H1 (cell line): ENCODE measurements around the gene GFM1. TPM values are rescaled to one million over a fixed set of nuclear protein-coding genes. Genes with fewer than 3 reads are reported as not detected.

Source experiments
- CTCF ChIA-PET: fragments of 300-600 bp; sonication (Branson Sonifier 250); formaldehyde crosslinking; loops from one replicate; lab custom pipeline; 2021; ENCODE audit not compliant: partially characterized antibody; lab: Charles Lee
- POLR2A ChIA-PET: fragments of 300-600 bp; sonication (Branson Sonifier 250); formaldehyde crosslinking; loops from one replicate; lab custom pipeline; 2021; ENCODE audit warnings: inconsistent platforms; ENCODE audit not compliant: partially characterized antibody; lab: Charles Lee
- DNase-seq, 2 experiments: peaks; one replicate each; pipeline versions ENCODE4 v3.0.0 to v3.0.0-alpha.2; 2010 to 2022; ENCODE audit warnings: low spot score in 2 of 2, low read depth in 1 of 2, mixed read lengths in 1 of 2
- FAIRE-seq: peaks from 2 replicates; lab custom pipeline; 2011; peaks lifted over from hg19 to GRCh38; lab: Jason Lieb, UNC
- H2AFZ ChIP-seq: 2 replicates; pipeline ENCODE4 v1.8.1; 2012; ENCODE audit warnings: low read length, inconsistent platforms
- H2AK5ac ChIP-seq: 2 replicates; pipeline ENCODE4 v1.6.1; 2013; ENCODE audit warnings: low read depth, low read length
- H2BK120ac ChIP-seq: replicated peaks from 2 replicates; pipeline ENCODE3; 2013; ENCODE audit warnings: low read depth, low read length, inconsistent platforms
- H2BK12ac ChIP-seq: 2 replicates; pipeline ENCODE4 v1.6.1; 2013; ENCODE audit warnings: low read depth, low read length
- H2BK15ac ChIP-seq: 2 replicates; pipeline ENCODE4 v1.6.1; 2013; ENCODE audit warnings: low read length
- H2BK20ac ChIP-seq: 2 replicates; pipeline ENCODE4 v1.6.1; 2013; ENCODE audit warnings: low read length
- H2BK5ac ChIP-seq: 2 replicates; pipeline ENCODE4 v1.6.1; 2013; ENCODE audit warnings: low read depth, low read length
- H3K14ac ChIP-seq: 2 replicates; pipeline ENCODE4 v1.6.1; 2013; ENCODE audit warnings: inconsistent platforms; ENCODE audit not compliant: insufficient read length
- H3K18ac ChIP-seq: 2 replicates; pipeline ENCODE4 v1.6.1; 2013; ENCODE audit warnings: low read length; ENCODE audit errors: extremely low read depth
- H3K23ac ChIP-seq: 2 replicates; pipeline ENCODE4 v1.6.1; 2013; ENCODE audit warnings: inconsistent platforms; ENCODE audit not compliant: insufficient read length
- H3K23me2 ChIP-seq: 2 replicates; pipeline ENCODE4 v1.6.1; 2013; ENCODE audit warnings: low read depth, low read length
- H3K27ac ChIP-seq: 2 replicates; pipeline ENCODE4 v1.6.1; 2011; ENCODE audit warnings: low read depth, low read length, inconsistent platforms
- H3K27me3 ChIP-seq, 4 experiments: replicated peaks in 1 of 4; 1 replicate in 1 of 4; 2 replicates in 3 of 4; pipeline versions ENCODE4 v1.6.1 to v1.8.1; 2011 to 2013; ENCODE audit warnings: low read length in 3 of 4, mild to moderate bottlenecking in 3 of 4, inconsistent platforms in 2 of 4, mixed read lengths in 2 of 4, moderate library complexity in 1 of 4; ENCODE audit not compliant: control insufficient read depth in 3 of 4, insufficient read depth in 3 of 4; ENCODE audit errors: extremely low read depth in 1 of 4
- H3K36me3 ChIP-seq, 4 experiments: 2 replicates each; pipeline versions ENCODE4 v1.6.1 to v1.8.1; 2011 to 2013; ENCODE audit warnings: mild to moderate bottlenecking in 4 of 4, low read length in 3 of 4, moderate library complexity in 2 of 4, control low read depth in 1 of 4, inconsistent platforms in 1 of 4; ENCODE audit not compliant: insufficient read depth in 4 of 4, control insufficient read depth in 2 of 4
- H3K4ac ChIP-seq: replicated peaks from 2 replicates; pipeline ENCODE3; 2013; ENCODE audit warnings: low read length, low read depth, mixed read lengths, inconsistent platforms; ENCODE audit not compliant: insufficient read length
- H3K4me1 ChIP-seq, 4 experiments: replicated peaks in 1 of 4; 1 replicate in 1 of 4; 2 replicates in 3 of 4; pipeline versions ENCODE4 v1.6.1 to v1.8.1; 2011 to 2013; ENCODE audit warnings: low read length in 3 of 4, inconsistent platforms in 2 of 4, mixed read lengths in 1 of 4; ENCODE audit not compliant: insufficient read depth in 4 of 4, control insufficient read depth in 3 of 4
- H3K4me2 ChIP-seq, 2 experiments: 2 replicates each; pipeline versions ENCODE4 v1.6.1 to v1.8.1; 2011 to 2013; ENCODE audit warnings: low read depth in 2 of 2, low read length in 2 of 2, control low read depth in 1 of 2, inconsistent platforms in 1 of 2, mild to moderate bottlenecking in 1 of 2; ENCODE audit not compliant: insufficient read depth in 1 of 2
- H3K4me3 ChIP-seq, 4 experiments: fragments of 200-600, 300-600 bp in 1 of 4; sonication (generic), shearing (Covaris generic), sonication (Bioruptor Twin) in 1 of 4; 2 replicates each; pipeline versions ENCODE4 v1.5.1 to v1.8.1; 2011 to 2016; ENCODE audit warnings: low read length in 4 of 4, low read depth in 3 of 4, control low read depth in 2 of 4, inconsistent platforms in 2 of 4, mild to moderate bottlenecking in 2 of 4, mixed read lengths in 1 of 4, moderate library complexity in 1 of 4; ENCODE audit not compliant: insufficient read depth in 2 of 4; ENCODE audit errors: extremely low read depth in 1 of 4
- H3K56ac ChIP-seq: replicated peaks from 2 replicates; pipeline ENCODE3; 2013; ENCODE audit warnings: low read depth, mild to moderate bottlenecking, mixed read lengths, low read length, inconsistent platforms; ENCODE audit not compliant: insufficient read length
- H3K79me1 ChIP-seq: 2 replicates; pipeline ENCODE4 v1.6.1; 2013; ENCODE audit warnings: low read depth, low read length, control low read depth
- H3K79me2 ChIP-seq, 2 experiments: 2 replicates each; pipeline versions ENCODE4 v1.6.1 to v1.8.1; 2012 to 2013; ENCODE audit warnings: low read length in 2 of 2, mild to moderate bottlenecking in 2 of 2, inconsistent platforms in 1 of 2; ENCODE audit not compliant: insufficient read depth in 2 of 2, control insufficient read depth in 1 of 2
- H3K9ac ChIP-seq, 4 experiments: replicated peaks in 1 of 4; 1 replicate in 1 of 4; 2 replicates in 3 of 4; pipeline versions ENCODE4 v1.6.1 to v1.8.1; 2011 to 2013; ENCODE audit warnings: low read depth in 3 of 4, low read length in 3 of 4, control low read depth in 2 of 4, mild to moderate bottlenecking in 2 of 4, moderate library complexity in 2 of 4, inconsistent platforms in 1 of 4; ENCODE audit errors: extremely low read depth in 1 of 4
- H3K9me3 ChIP-seq, 2 experiments: 2 replicates each; pipeline versions ENCODE4 v1.6.1 to v1.8.1; 2012 to 2013; ENCODE audit warnings: mild to moderate bottlenecking in 2 of 2, moderate library complexity in 2 of 2, control low read depth in 1 of 2, inconsistent platforms in 1 of 2, low read depth in 1 of 2, low read length in 1 of 2, mixed read lengths in 1 of 2; ENCODE audit not compliant: insufficient read depth in 2 of 2
- H4K20me1 ChIP-seq, 2 experiments: replicated peaks in 1 of 2; 2 replicates each; pipeline versions ENCODE3 to v1.8.1; 2011 to 2013; ENCODE audit warnings: inconsistent platforms in 2 of 2, low read length in 2 of 2, mild to moderate bottlenecking in 1 of 2; ENCODE audit not compliant: insufficient read depth in 2 of 2, control insufficient read depth in 1 of 2
- H4K5ac ChIP-seq: 2 replicates; pipeline ENCODE4 v1.6.1; 2013; ENCODE audit warnings: low read length, low read depth, mixed read lengths, inconsistent platforms; ENCODE audit not compliant: insufficient read length
- H4K8ac ChIP-seq: 2 replicates; pipeline ENCODE4 v1.8.0; 2013; ENCODE audit warnings: mild to moderate bottlenecking, moderate library complexity, low read length, inconsistent platforms; ENCODE audit not compliant: insufficient read depth; ENCODE audit errors: extremely low read depth
- H4K91ac ChIP-seq: replicated peaks from 2 replicates; pipeline ENCODE3; 2013; ENCODE audit warnings: low read length, mixed read lengths, inconsistent platforms; ENCODE audit not compliant: insufficient read length
- BRCA1 ChIP-seq: IDR thresholded peaks from 2 replicates; pipeline ENCODE4 v1.6.1; 2012; ENCODE audit warnings: low read depth, low read length, improper control_type of control experiment
- CHD1 ChIP-seq: IDR thresholded peaks from 2 replicates; pipeline ENCODE4 v1.6.1; 2012; ENCODE audit warnings: low read depth, low read length, improper control_type of control experiment
- CHD2 ChIP-seq: IDR thresholded peaks from 2 replicates; pipeline ENCODE4 v1.6.1; 2012; ENCODE audit warnings: low read length, improper control_type of control experiment
- EZH2 ChIP-seq: fragments of 200-600 bp; sonication (generic); IDR thresholded peaks from 2 replicates; pipeline ENCODE4 v1.7.1; 2012; ENCODE audit warnings: low read depth, mild to moderate bottlenecking, moderate library complexity, low read length, inconsistent platforms; ENCODE audit not compliant: severe bottlenecking
- GTF2F1 ChIP-seq: IDR thresholded peaks from 2 replicates; pipeline ENCODE4 v1.6.1; 2012; ENCODE audit warnings: low read depth, low read length, improper control_type of control experiment, borderline replicate concordance
- JUN ChIP-seq: IDR thresholded peaks from 2 replicates; pipeline ENCODE4 v1.6.1; 2011; ENCODE audit warnings: low read depth, mild to moderate bottlenecking, improper control_type of control experiment, low read length
- JUND ChIP-seq: IDR thresholded peaks from 2 replicates; pipeline ENCODE4 v1.6.1; 2011; ENCODE audit warnings: mild to moderate bottlenecking, improper control_type of control experiment, low read length
- RNF2 ChIP-seq: fragments of 200-900, 300-1000 bp; sonication (generic); IDR thresholded peaks from 2 replicates; pipeline ENCODE4 v1.7.1; 2016; ENCODE audit warnings: borderline replicate concordance, low read depth, mild to moderate bottlenecking, antibody characterized with exemption, low read length; ENCODE audit not compliant: poor library complexity, severe bottlenecking; ENCODE audit errors: missing control alignments
- SIRT6 ChIP-seq: IDR thresholded peaks from one replicate; pipeline ENCODE4 v1.7.1; 2012; ENCODE audit warnings: low read length, inconsistent platforms
- SIX5 ChIP-seq: IDR thresholded peaks from 2 replicates; pipeline ENCODE4 v1.6.1; 2011; ENCODE audit warnings: mild to moderate bottlenecking, low read depth, low read length
- SUZ12 ChIP-seq: fragments of 200-600 bp; sonication (generic); IDR thresholded peaks from 2 replicates; pipeline ENCODE4 v1.6.1; 2012; ENCODE audit warnings: mild to moderate bottlenecking, inconsistent platforms, low read length, moderate library complexity, mixed read lengths
- TAF1 ChIP-seq: IDR thresholded peaks from 2 replicates; pipeline ENCODE4 v1.6.1; 2011; ENCODE audit warnings: mild to moderate bottlenecking, low read depth, low read length
- TEAD4 ChIP-seq: IDR thresholded peaks from 2 replicates; pipeline ENCODE4 v1.6.1; 2012; ENCODE audit warnings: low read depth, low read length, inconsistent platforms, mixed read lengths
- WGBS, 2 experiments: shearing (Covaris generic) in 1 of 2; methylation state at CpG; one replicate each; pipeline versions ENCODE4 v1.1.6 to v1.1.7; 2013 to 2015; ENCODE audit warnings: low lambda C conversion rate in 2 of 2, mixed read lengths in 2 of 2, inconsistent platforms in 1 of 2, low coverage in 1 of 2, missing lambda C conversion rate in 1 of 2; ENCODE audit not compliant: insufficient replicate concordance in 2 of 2, insufficient coverage in 1 of 2, insufficient read length in 1 of 2; ENCODE audit errors: extremely low coverage in 1 of 2, missing lambda C conversion rate in 1 of 2; 5-methylcytosine and 5-hydroxymethylcytosine counted together
- polyA plus RNA-seq, 7 experiments: library from polyadenylated mRNA; depleted of rRNA in 3 of 7; stranded (reverse) in 5 of 7; unstranded in 2 of 7; fragments of >200 nt in 5 of 7; fragments of 200-250 nt in 2 of 7; gene quantifications; 1 replicate in 5 of 7; 2 replicates in 1 of 7; 4 replicates in 1 of 7; pipeline versions ENCODE4 v1.2.1 to v1.2.3, GENCODE V29; 2011 to 2013; ENCODE audit warnings: missing spikeins in 2 of 7, mixed read lengths in 2 of 7
- total RNA-seq: library from RNA; stranded (reverse); fragmentation: NEBNext Ultra II Directional; extraction: Animal tissue kit (Norgen Biotek cat#: 25700); gene quantifications from 2 replicates; pipeline ENCODE4 v1.2.1, GENCODE V29; 2021
- TF ChIP-seq, protein P1 (sequence below): IDR thresholded peaks from 2 replicates; pipeline ENCODE4 v1.6.1; 2011; ENCODE audit warnings: low read length, improper control_type of control experiment

GFM1 gene
- total and polyA plus RNA-seq, 2 of the 8 experiments (the other 6 are each of a cell fraction or from before 2014, with no cell fraction given) = 10.9 to 45.3 TPM

DNA sequence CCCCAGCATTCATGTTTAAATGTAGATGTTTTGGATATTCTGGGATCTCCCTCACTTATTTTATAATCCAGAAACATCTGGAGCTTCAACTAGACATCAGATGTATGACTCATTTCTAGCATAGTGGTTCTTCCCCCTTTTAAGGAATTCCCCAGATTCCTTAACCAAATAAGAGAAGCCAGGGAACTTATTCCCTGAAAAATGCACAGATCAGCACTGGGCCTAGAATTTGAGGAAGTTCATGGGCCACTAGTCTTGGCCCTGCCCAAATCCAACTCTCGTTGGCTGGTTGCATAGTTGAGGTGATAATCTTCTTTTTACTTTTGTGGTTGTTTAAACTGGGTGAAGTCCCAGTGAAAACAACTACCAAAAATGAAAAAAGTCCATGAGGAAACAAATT is 67.6 kb downstream of the GFM1 start:
- DNase-seq = no peak
- Histone ChIP-seq H3K4me2 (no peak overlapping the region), H3K4me1 (no peaks in the 10 kb centered on the region; a peak in 1 of 7 replicates)
- TF ChIP-seq GTF2F1 (no peak), SIRT6 (no peak), CHD1 (no peak), BRCA1 (no peak), RNF2 (no peak), TEAD4 (no peak), SIX5 (no peak), CHD2 (no peak), EZH2 (no peak), SUZ12 (no peak), JUND (no peak), JUN (no peak), TAF1 (no peak)
- TF ChIP-seq, protein P1, sequence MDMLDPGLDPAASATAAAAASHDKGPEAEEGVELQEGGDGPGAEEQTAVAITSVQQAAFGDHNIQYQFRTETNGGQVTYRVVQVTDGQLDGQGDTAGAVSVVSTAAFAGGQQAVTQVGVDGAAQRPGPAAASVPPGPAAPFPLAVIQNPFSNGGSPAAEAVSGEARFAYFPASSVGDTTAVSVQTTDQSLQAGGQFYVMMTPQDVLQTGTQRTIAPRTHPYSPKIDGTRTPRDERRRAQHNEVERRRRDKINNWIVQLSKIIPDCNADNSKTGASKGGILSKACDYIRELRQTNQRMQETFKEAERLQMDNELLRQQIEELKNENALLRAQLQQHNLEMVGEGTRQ = no peak

More for the DNA sequence above, 67.6 kb downstream of the GFM1 start:
- Histone ChIP-seq H3K9me3 (no peaks in the 10 kb centered on the region), H2BK120ac (no peak overlapping the region), H2BK15ac (no peak overlapping the region), H4K91ac (no peak overlapping the region), H3K4ac (no peak overlapping the region), H4K5ac (no peak overlapping the region), H3K18ac (no peak overlapping the region), H3K4me3 (no peak overlapping the region), H4K8ac (no peak overlapping the region), H2BK5ac (no peak overlapping the region), H3K27me3 (no peaks in the 10 kb centered on the region), H3K14ac (no peak overlapping the region), H2BK20ac (no peak overlapping the region), H3K27ac (no peak overlapping the region), H3K36me3 (peaks cover 0 to 2% (median 0%) of the 10 kb centered on the region in 4 experiments; a peak in 1 of 8 replicates), H2BK12ac (no peak overlapping the region), H3K56ac (no peak overlapping the region), H3K79me1 (no peaks in the 10 kb centered on the region), H4K20me1 (peaks cover 0 to 3% of the 10 kb centered on the region in 2 experiments), H3K23me2 (no peaks in the 10 kb centered on the region), H3K9ac (no peak overlapping the region), H2AFZ (no peak overlapping the region), H3K79me2 (no peaks in the 10 kb centered on the region), H2AK5ac (no peak overlapping the region), H3K23ac (no peak overlapping the region)
- CTCF ChIA-PET = interaction anchor here (0.7 to 0.8 kb wide), 2 partner anchors 29 to 40 kb away, joined by 3 to 4 read pairs; partner anchors contain the start of gene LXN
- POLR2A ChIA-PET = no interaction called here
- no peak for FAIRE-seq
- 100% methylated on average over 1 of the region's 1 CpG; no CpG with 5 or more reads in 1 of the 2 experiments for WGBS, 2 experiments
